Measurements from ENCODE around the gene GIPC1.

DNA sequence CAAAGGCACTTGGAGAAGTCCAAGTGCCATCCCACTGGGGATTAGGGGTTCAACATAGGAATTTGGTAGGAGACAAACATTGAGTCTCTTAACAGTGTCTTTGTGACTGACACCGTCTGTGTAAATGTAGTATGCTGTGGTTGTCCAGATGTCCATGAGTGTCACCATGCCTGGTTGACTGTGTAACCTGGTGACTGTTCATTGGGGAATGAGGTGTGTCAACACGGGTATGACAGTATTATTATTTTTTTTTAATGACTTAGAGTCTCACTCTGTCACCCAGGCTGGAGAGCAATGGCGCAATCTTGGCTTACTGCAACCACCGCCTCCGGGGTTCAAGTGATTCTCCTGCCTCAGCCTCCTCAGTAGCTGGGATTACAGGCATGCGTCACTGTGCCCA, 46.6 kb downstream of the GIPC1 start:
- TF ChIP-seq, protein P1, sequence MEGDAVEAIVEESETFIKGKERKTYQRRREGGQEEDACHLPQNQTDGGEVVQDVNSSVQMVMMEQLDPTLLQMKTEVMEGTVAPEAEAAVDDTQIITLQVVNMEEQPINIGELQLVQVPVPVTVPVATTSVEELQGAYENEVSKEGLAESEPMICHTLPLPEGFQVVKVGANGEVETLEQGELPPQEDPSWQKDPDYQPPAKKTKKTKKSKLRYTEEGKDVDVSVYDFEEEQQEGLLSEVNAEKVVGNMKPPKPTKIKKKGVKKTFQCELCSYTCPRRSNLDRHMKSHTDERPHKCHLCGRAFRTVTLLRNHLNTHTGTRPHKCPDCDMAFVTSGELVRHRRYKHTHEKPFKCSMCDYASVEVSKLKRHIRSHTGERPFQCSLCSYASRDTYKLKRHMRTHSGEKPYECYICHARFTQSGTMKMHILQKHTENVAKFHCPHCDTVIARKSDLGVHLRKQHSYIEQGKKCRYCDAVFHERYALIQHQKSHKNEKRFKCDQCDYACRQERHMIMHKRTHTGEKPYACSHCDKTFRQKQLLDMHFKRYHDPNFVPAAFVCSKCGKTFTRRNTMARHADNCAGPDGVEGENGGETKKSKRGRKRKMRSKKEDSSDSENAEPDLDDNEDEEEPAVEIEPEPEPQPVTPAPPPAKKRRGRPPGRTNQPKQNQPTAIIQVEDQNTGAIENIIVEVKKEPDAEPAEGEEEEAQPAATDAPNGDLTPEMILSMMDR (conservative IDR thresholded peaks at IDR 0.05; ENCODE audit: low read depth, low read length) = no peak
- no peak for TF ChIP-seq EZH2 (IDR thresholded peaks at IDR 0.05; ENCODE audit: borderline replicate concordance, low read depth, low read length, poor library complexity, severe bottlenecking)

All from A673 (cell line).